HEK293T (cell line): ENCODE measurements around the gene HS3ST3A1.

ENCODE experiments used
- CTCF ChIA-PET: fragments of 350-600 bp; formaldehyde crosslinking; extraction: SDS; loops from one replicate; lab custom pipeline; 2021; ENCODE audit warnings: antibody characterized with exemption, inconsistent platforms; lab: Yijun Ruan, JAX
- POLR2A ChIA-PET: fragments of 350-600 bp; formaldehyde crosslinking; extraction: SDS; loops from one replicate; lab custom pipeline; 2020; ENCODE audit warnings: antibody characterized with exemption, inconsistent platforms; lab: Yijun Ruan, JAX
- DNase-seq: peaks from one replicate; pipeline ENCODE4 v3.0.0; 2012; ENCODE audit warnings: mixed read lengths; ENCODE audit errors: extremely low spot score
- ARNT ChIP-seq: fragments of 450-650 bp; IDR thresholded peaks from 2 replicates; pipeline ENCODE4 v1.6.1; 2017; ENCODE audit warnings: mild to moderate bottlenecking
- BHLHE40 ChIP-seq: fragments of 450-650 bp; IDR thresholded peaks from 2 replicates; pipeline ENCODE4 v1.6.1; 2016; ENCODE audit warnings: mild to moderate bottlenecking, moderate library complexity, borderline replicate concordance
- CTBP1 ChIP-seq: fragments of 450-650 bp; IDR thresholded peaks from 2 replicates; pipeline ENCODE4 v1.6.1; 2016; ENCODE audit warnings: borderline replicate concordance
- ELF4 ChIP-seq: fragments of 450-650 bp; IDR thresholded peaks from 2 replicates; pipeline ENCODE4 v1.6.1; 2017; ENCODE audit warnings: antibody characterized with exemption
- FOXA1 ChIP-seq: fragments of 450-650 bp; IDR thresholded peaks from 2 replicates; pipeline ENCODE4 v1.6.1; 2016; ENCODE audit warnings: mild to moderate bottlenecking
- FOXK2 ChIP-seq: fragments of 450-650 bp; IDR thresholded peaks from 2 replicates; pipeline ENCODE4 v1.6.1; 2016; ENCODE audit warnings: mild to moderate bottlenecking
- FOXM1 ChIP-seq: fragments of 450-650 bp; IDR thresholded peaks from 2 replicates; pipeline ENCODE4 v1.6.1; 2017; ENCODE audit warnings: mild to moderate bottlenecking, borderline replicate concordance
- HDGF ChIP-seq: fragments of 450-650 bp; IDR thresholded peaks from 2 replicates; pipeline ENCODE4 v1.6.1; 2017; ENCODE audit warnings: antibody characterized with exemption, borderline replicate concordance
- L3MBTL2 ChIP-seq: fragments of 450-650 bp; conservative IDR thresholded peaks from 2 replicates; pipeline ENCODE4 v1.6.1; 2016; ENCODE audit warnings: mild to moderate bottlenecking
- LEF1 ChIP-seq: fragments of 450-650 bp; IDR thresholded peaks from 2 replicates; pipeline ENCODE4 v1.6.1; 2017; ENCODE audit warnings: mild to moderate bottlenecking, borderline replicate concordance
- NFRKB ChIP-seq: fragments of 450-650 bp; IDR thresholded peaks from 2 replicates; pipeline ENCODE4 v1.6.1; 2016; ENCODE audit warnings: mild to moderate bottlenecking, moderate library complexity
- PKNOX1 ChIP-seq: fragments of 450-650 bp; IDR thresholded peaks from 2 replicates; pipeline ENCODE4 v1.6.1; 2016
- SP1 ChIP-seq: fragments of 450-650 bp; IDR thresholded peaks from 2 replicates; pipeline ENCODE4 v1.6.1; 2017
- SUZ12 ChIP-seq: fragments of 450-650 bp; IDR thresholded peaks from 2 replicates; pipeline ENCODE4 v1.6.1; 2016; ENCODE audit warnings: mild to moderate bottlenecking
- TARDBP ChIP-seq: fragments of 450-650 bp; IDR thresholded peaks from 2 replicates; pipeline ENCODE4 v1.6.1; 2016
- ZNF384 ChIP-seq: fragments of 450-650 bp; IDR thresholded peaks from 2 replicates; pipeline ENCODE4 v1.6.1; 2016

The HS3ST3A1 gene

GRCh38 chr17:13539421-13539820, 62.3 kb downstream of the HS3ST3A1 start:
- no peak for TF ChIP-seq TARDBP
- TF ChIP-seq FOXK2: no peak
- TF ChIP-seq PKNOX1: no peak
- no peak for TF ChIP-seq FOXM1
- TF ChIP-seq LEF1: no peak
- no peak for TF ChIP-seq SUZ12
- TF ChIP-seq HDGF: no peak
- TF ChIP-seq ELF4: no peak
- TF ChIP-seq SP1: no peak
- TF ChIP-seq CTBP1: no peak
- TF ChIP-seq ARNT: no peak
- no peak for TF ChIP-seq L3MBTL2
- no peak for TF ChIP-seq BHLHE40
- no peak for TF ChIP-seq ZNF384
- no peak for TF ChIP-seq NFRKB
- ChIA-PET CTCF (no interaction called here), POLR2A (no interaction called here)
- DNase-seq: no peak

- TF ChIP-seq SP1 (no peak), BHLHE40 (no peak), FOXM1 (no peak)
- no peak for DNase-seq
- CTCF ChIA-PET: no interaction called here
- POLR2A ChIA-PET: no interaction called here
These were observed 62.8 kb downstream of the HS3ST3A1 start for GRCh38 chr17:13538841-13539411.

- DNase-seq: no peak
- CTCF ChIA-PET: no interaction called here
- TF ChIP-seq L3MBTL2 (no peak), BHLHE40 (no peak), FOXM1 (no peak), FOXK2 (no peak), PKNOX1 (no peak), NFRKB (no peak)
- POLR2A ChIA-PET: no interaction called here
These were observed 63.7 kb downstream of the HS3ST3A1 start for GRCh38 chr17:13537871-13538643.

- POLR2A ChIA-PET: no interaction called here
- no peak for TF ChIP-seq TARDBP
- TF ChIP-seq SUZ12: no peak
- TF ChIP-seq NFRKB: no peak
- TF ChIP-seq PKNOX1: no peak
- TF ChIP-seq ARNT: no peak
- TF ChIP-seq ZNF384: no peak
- TF ChIP-seq LEF1: no peak
- TF ChIP-seq SP1: no peak
- no peak for TF ChIP-seq CTBP1
- TF ChIP-seq HDGF: no peak
- TF ChIP-seq L3MBTL2: no peak
- TF ChIP-seq FOXA1: no peak
- TF ChIP-seq FOXK2: no peak
- DNase-seq: no peak
- CTCF ChIA-PET: interaction anchor here (0.6 kb wide), 1 partner anchor 46 kb away, joined by 8 read pairs; no protein-coding TSS in a partner anchor
These were observed 64.5 kb downstream of the HS3ST3A1 start for GRCh38 chr17:13537167-13537731.

GRCh38 chr17:13534946-13535345, 66.8 kb downstream of the HS3ST3A1 start:
- ChIA-PET CTCF (no interaction called here), POLR2A (no interaction called here)
- DNase-seq: no peak
- TF ChIP-seq TARDBP: no peak
- no peak for TF ChIP-seq BHLHE40
- TF ChIP-seq PKNOX1: no peak
- no peak for TF ChIP-seq HDGF
- TF ChIP-seq FOXA1: no peak
- TF ChIP-seq ELF4: no peak
- TF ChIP-seq L3MBTL2: no peak
- no peak for TF ChIP-seq NFRKB

- no peak for TF ChIP-seq ELF4
- no peak for TF ChIP-seq ARNT
- no peak for TF ChIP-seq FOXM1
- no peak for TF ChIP-seq CTBP1
- TF ChIP-seq SP1: no peak
- TF ChIP-seq BHLHE40: no peak
- TF ChIP-seq LEF1: no peak
- TF ChIP-seq FOXK2: no peak
- TF ChIP-seq TARDBP: no peak
These were observed 70.0 kb downstream of the HS3ST3A1 start for GRCh38 chr17:13531721-13532120.

More at GRCh38 chr17:13531721-13532120, 70.0 kb downstream of the HS3ST3A1 start:
- ChIA-PET POLR2A (no interaction called here), CTCF (no interaction called here)
- no peak for DNase-seq
